Peyer's patch (tissue), 4 donors: ENCODE measurements around the gene LTBP2.

Experiments used
- CTCF ChIP-seq, 6 experiments: fragments of 450-650 bp in 4 of 6; fragments of 200-600 bp in 2 of 6; sonication (generic) in 1 of 6; IDR thresholded peaks; one replicate each; pipeline ENCODE4 v1.5.1; 2017 to 2019; ENCODE audit warnings: antibody characterized with exemption in 6 of 6, mild to moderate bottlenecking in 3 of 6, moderate library complexity in 1 of 6
- POLR2A ChIP-seq, 2 donors: fragments of 450-650 bp; IDR thresholded peaks; one replicate each; pipeline ENCODE4 v1.5.1; 2017; ENCODE audit warnings: antibody characterized with exemption in 2 of 2, mild to moderate bottlenecking in 2 of 2, moderate library complexity in 2 of 2

DNA sequence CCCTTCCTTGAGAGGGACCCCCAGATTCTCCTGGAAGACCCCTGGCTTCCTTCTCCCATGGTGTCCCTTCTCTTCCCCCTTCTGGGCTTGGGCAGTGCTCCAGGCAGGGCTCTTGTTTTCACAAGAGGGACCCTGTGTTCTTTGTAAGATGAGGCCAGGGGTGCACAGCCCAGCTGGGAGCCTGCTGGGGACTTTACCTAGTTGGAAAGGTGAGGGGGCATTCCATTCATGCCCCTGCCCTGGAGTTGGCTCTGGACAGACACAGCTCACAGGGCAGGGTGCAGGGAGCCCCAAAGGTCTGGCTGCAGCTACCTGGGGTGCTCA lies 87.3 kb downstream of the LTBP2 start:
- TF ChIP-seq POLR2A (IDR thresholded peaks at IDR 0.05) (no peak), CTCF (IDR thresholded peaks at IDR 0.05) (no peak)
